Fibroblast of lung (primary cell): ENCODE data around the gene METTL26. TPM values are rescaled to one million over a fixed set of nuclear protein-coding genes. Genes with fewer than 3 reads are reported as not detected.

ENCODE experiments used
- DNase-seq, 2 donors: peaks; one replicate each; pipeline versions ENCODE4 v3.0.0 to v3.0.0-alpha.2; 2010; ENCODE audit warnings: low read depth in 2 of 2
- H2AFZ ChIP-seq: 2 replicates; pipeline ENCODE4 v1.5.1; 2012; ENCODE audit warnings: low read length, control low read depth, inconsistent platforms
- H3K27ac ChIP-seq: 2 replicates; pipeline ENCODE4 v1.5.1; 2011; ENCODE audit warnings: low read length, control low read depth; ENCODE audit not compliant: insufficient read depth
- H3K27me3 ChIP-seq: 2 replicates; pipeline ENCODE4 v1.5.1; 2011; ENCODE audit warnings: mild to moderate bottlenecking, low read length; ENCODE audit not compliant: control insufficient read depth, insufficient read depth
- H3K36me3 ChIP-seq: 2 replicates; pipeline ENCODE4 v1.5.1; 2011; ENCODE audit warnings: low read length; ENCODE audit not compliant: control insufficient read depth, insufficient read depth
- H3K4me1 ChIP-seq: 2 replicates; pipeline ENCODE4 v1.5.1; 2011; ENCODE audit warnings: low read length; ENCODE audit not compliant: control insufficient read depth, insufficient read depth; ENCODE audit errors: extremely low read depth
- H3K4me2 ChIP-seq: 2 replicates; pipeline ENCODE4 v1.5.1; 2011; ENCODE audit warnings: low read length, control low read depth; ENCODE audit not compliant: insufficient read depth; ENCODE audit errors: extremely low read depth
- H3K4me3 ChIP-seq, 4 experiments: fragments of 200-600 bp in 1 of 4; sonication (generic) in 1 of 4; replicated peaks in 1 of 4; 2 replicates each; pipeline ENCODE4 v1.5.1; 2011 to 2016; ENCODE audit warnings: low read length in 4 of 4, low read depth in 3 of 4, mild to moderate bottlenecking in 3 of 4, control low read depth in 2 of 4, inconsistent platforms in 1 of 4, mixed read lengths in 1 of 4; ENCODE audit not compliant: insufficient read depth in 1 of 4; ENCODE audit errors: control extremely low read depth in 1 of 4
- H3K79me2 ChIP-seq: 2 replicates; pipeline ENCODE4 v1.5.1; 2012; ENCODE audit warnings: mild to moderate bottlenecking, low read length, inconsistent platforms; ENCODE audit not compliant: control insufficient read depth, insufficient read depth
- H3K9ac ChIP-seq: 2 replicates; pipeline ENCODE4 v1.5.1; 2011; ENCODE audit warnings: mild to moderate bottlenecking, low read length, control low read depth; ENCODE audit not compliant: insufficient read depth
- H3K9me3 ChIP-seq: 2 replicates; pipeline ENCODE4 v1.5.1; 2012; ENCODE audit warnings: low read depth, low read length; ENCODE audit not compliant: control insufficient read depth, insufficient read depth
- H4K20me1 ChIP-seq: 2 replicates; pipeline ENCODE4 v1.5.1; 2011; ENCODE audit warnings: low read length; ENCODE audit not compliant: control insufficient read depth, insufficient read depth; ENCODE audit errors: extremely low read depth
- EZH2 ChIP-seq: IDR thresholded peaks from 2 replicates; pipeline ENCODE4 v1.5.1; 2012; ENCODE audit warnings: low read length, control low read depth, mild to moderate bottlenecking; ENCODE audit errors: missing control alignments
- polyA plus RNA-seq, 2 donors: library from polyadenylated mRNA; depleted of rRNA in 1 of 2; stranded (reverse) in 1 of 2; unstranded in 1 of 2; fragments of >200 nt; gene quantifications; 2 replicates each; pipeline ENCODE4 v1.2.1, GENCODE V29; 2011 to 2012; ENCODE audit warnings: missing spikeins in 1 of 2
- total RNA-seq: library from RNA; depleted of rRNA; stranded (reverse); fragments of >200 nt; gene quantifications from 2 replicates; pipeline ENCODE4 v1.2.1, GENCODE V29; 2014
- TF ChIP-seq, protein P1 (sequence below), 2 donors: IDR thresholded peaks in 1 of 2; conservative IDR thresholded peaks in 1 of 2; 1 replicate in 1 of 2; 2 replicates in 1 of 2; pipeline ENCODE4 v1.5.1; 2011 to 2012; ENCODE audit warnings: low read length in 2 of 2, control low read depth in 1 of 2, inconsistent platforms in 1 of 2, low read depth in 1 of 2, mild to moderate bottlenecking in 1 of 2

Gene METTL26
- total and polyA plus RNA-seq, 2 donors (not counting 1 experiment from before 2014, with no cell fraction given) = 39.2 to 71.7 TPM

DNA sequence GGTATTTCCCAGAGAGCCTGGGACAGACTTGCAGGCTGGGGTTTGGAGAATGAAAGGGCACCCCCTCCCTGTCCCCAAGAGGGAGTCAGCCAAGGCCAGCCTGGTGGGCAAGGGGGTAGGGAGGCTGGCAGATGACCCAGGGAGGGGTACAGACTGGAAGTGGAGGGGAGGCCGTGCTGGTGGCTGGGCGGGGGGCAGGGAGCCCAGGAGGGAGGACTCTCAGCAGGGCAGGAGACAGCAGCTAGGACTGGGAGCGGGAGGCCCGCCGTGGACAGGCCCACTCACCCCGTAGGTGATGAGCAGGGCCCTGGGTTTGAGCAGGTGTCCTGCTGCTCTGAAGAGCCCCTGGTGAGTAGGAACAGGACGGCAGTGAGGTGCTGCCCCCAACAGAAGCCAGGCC lies 1.1 kb downstream of the METTL26 start:
- Histone ChIP-seq H3K27me3 (no peaks in the 10 kb centered on the region), H3K79me2 (peaks cover 4% of the 10 kb centered on the region), H3K27ac (no peak overlapping the region), H3K36me3 (peaks cover 11% of the 10 kb centered on the region), H3K9ac (peak overlapping the region; percentile 69), H3K4me2 (peak overlapping the region; percentile 67), H2AFZ (no peak overlapping the region), H4K20me1 (no peaks in the 10 kb centered on the region), H3K4me3 (peak overlapping the region; percentile 68 to 85 (median 82)), H3K9me3 (no peaks in the 10 kb centered on the region), H3K4me1 (no peaks in the 10 kb centered on the region)
- TF ChIP-seq EZH2 = no peak
- TF ChIP-seq, protein P1, sequence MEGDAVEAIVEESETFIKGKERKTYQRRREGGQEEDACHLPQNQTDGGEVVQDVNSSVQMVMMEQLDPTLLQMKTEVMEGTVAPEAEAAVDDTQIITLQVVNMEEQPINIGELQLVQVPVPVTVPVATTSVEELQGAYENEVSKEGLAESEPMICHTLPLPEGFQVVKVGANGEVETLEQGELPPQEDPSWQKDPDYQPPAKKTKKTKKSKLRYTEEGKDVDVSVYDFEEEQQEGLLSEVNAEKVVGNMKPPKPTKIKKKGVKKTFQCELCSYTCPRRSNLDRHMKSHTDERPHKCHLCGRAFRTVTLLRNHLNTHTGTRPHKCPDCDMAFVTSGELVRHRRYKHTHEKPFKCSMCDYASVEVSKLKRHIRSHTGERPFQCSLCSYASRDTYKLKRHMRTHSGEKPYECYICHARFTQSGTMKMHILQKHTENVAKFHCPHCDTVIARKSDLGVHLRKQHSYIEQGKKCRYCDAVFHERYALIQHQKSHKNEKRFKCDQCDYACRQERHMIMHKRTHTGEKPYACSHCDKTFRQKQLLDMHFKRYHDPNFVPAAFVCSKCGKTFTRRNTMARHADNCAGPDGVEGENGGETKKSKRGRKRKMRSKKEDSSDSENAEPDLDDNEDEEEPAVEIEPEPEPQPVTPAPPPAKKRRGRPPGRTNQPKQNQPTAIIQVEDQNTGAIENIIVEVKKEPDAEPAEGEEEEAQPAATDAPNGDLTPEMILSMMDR (conservative IDR thresholded peaks at IDR 0.05 in 1 of 2, IDR thresholded peaks at IDR 0.05 in 1 of 2; ENCODE audit: low read depth in 1 of 2, low read length in 2 of 2) = no peak
- no peak for DNase-seq

DNA sequence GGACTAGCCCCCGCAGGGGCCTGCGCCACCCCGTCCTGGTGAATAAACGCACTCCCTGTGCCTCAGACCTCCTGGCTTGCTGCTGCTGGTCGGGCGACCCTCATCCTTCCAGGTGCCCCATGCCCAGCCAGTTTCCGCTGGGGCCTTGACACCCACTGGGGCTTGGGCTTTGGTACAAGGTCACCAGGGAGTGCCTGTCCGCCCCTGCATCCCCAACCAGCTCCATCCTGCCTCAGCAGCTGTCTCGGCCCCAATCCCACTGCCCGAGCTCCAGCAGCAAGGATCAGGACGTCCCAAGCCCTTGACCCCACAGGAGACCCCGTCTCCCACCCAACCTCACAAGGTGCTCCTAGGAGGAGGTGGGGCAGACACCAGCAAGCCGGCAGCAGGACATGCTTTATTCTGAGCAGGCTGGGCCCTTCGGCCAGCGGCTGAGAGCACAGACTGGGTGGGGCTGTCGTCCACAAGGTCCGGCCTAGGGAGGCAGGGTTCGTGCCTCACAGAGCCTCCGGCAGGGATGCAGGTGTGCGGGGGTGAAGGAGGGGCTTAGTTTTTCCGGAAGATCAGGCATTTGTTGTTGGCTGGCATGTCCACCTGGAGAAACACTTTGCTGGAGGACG lies 1.9 kb downstream of the METTL26 start:
- H3K9me3 ChIP-seq = no peaks in the 10 kb centered on the region
- no peaks in the 10 kb centered on the region for H4K20me1 ChIP-seq
- peaks cover 4% of the 10 kb centered on the region for H3K79me2 ChIP-seq
- DNase-seq = no peak
- no peak overlapping the region for H3K9ac ChIP-seq
- peaks cover 11% of the 10 kb centered on the region for H3K36me3 ChIP-seq
- no peak overlapping the region for H2AFZ ChIP-seq
- no peaks in the 10 kb centered on the region for H3K4me1 ChIP-seq
- no peak for TF ChIP-seq EZH2
- TF ChIP-seq, protein P1 (conservative IDR thresholded peaks at IDR 0.05 in 1 of 2, IDR thresholded peaks at IDR 0.05 in 1 of 2; ENCODE audit: low read depth in 1 of 2, low read length in 2 of 2) = no peak
- no peaks in the 10 kb centered on the region for H3K27me3 ChIP-seq
- H3K27ac ChIP-seq = no peak overlapping the region
- H3K4me3 ChIP-seq = no peak overlapping the region
- no peak overlapping the region for H3K4me2 ChIP-seq

DNA sequence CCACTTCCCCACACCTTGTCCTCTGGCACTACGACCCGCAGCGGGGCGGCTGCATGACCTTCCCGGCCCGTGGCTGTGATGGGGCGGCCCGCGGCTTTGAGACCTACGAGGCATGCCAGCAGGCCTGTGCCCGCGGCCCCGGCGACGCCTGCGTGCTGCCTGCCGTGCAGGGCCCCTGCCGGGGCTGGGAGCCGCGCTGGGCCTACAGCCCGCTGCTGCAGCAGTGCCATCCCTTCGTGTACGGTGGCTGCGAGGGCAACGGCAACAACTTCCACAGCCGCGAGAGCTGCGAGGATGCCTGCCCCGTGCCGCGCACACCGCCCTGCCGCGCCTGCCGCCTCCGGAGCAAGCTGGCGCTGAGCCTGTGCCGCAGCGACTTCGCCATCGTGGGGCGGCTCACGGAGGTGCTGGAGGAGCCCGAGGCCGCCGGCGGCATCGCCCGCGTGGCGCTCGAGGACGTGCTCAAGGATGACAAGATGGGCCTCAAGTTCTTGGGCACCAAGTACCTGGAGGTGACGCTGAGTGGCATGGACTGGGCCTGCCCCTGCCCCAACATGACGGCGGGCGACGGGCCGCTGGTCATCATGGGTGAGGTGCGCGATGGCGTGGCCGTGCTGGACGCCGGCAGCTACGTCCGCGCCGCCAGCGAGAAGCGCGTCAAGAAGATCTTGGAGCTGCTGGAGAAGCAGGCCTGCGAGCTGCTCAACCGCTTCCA lies 2.6 kb downstream of the METTL26 start:
- Histone ChIP-seq H3K27ac (no peak overlapping the region), H4K20me1 (no peaks in the 10 kb centered on the region), H3K27me3 (no peaks in the 10 kb centered on the region), H3K9ac (no peak overlapping the region), H3K4me3 (no peak overlapping the region), H2AFZ (no peak overlapping the region), H3K36me3 (peaks cover 15% of the 10 kb centered on the region), H3K9me3 (no peaks in the 10 kb centered on the region), H3K79me2 (peaks cover 4% of the 10 kb centered on the region), H3K4me1 (no peaks in the 10 kb centered on the region), H3K4me2 (no peak overlapping the region)
- TF ChIP-seq EZH2 = no peak
- TF ChIP-seq, protein P1 (conservative IDR thresholded peaks at IDR 0.05 in 1 of 2, IDR thresholded peaks at IDR 0.05 in 1 of 2; ENCODE audit: low read depth in 1 of 2, low read length in 2 of 2) = no peak
- no peak for DNase-seq
